H1 (cell line): ENCODE measurements around the gene SLC13A3. TPM values are rescaled to one million over a fixed set of nuclear protein-coding genes. Genes with fewer than 3 reads are reported as not detected.

Experiments
- CTCF ChIA-PET: fragments of 300-600 bp; sonication (Branson Sonifier 250); formaldehyde crosslinking; loops from one replicate; lab custom pipeline; 2021; ENCODE audit not compliant: partially characterized antibody; lab: Charles Lee
- POLR2A ChIA-PET: fragments of 300-600 bp; sonication (Branson Sonifier 250); formaldehyde crosslinking; loops from one replicate; lab custom pipeline; 2021; ENCODE audit warnings: inconsistent platforms; ENCODE audit not compliant: partially characterized antibody; lab: Charles Lee
- DNase-seq, 2 experiments: peaks; one replicate each; pipeline versions ENCODE4 v3.0.0 to v3.0.0-alpha.2; 2010 to 2022; ENCODE audit warnings: low spot score in 2 of 2, low read depth in 1 of 2, mixed read lengths in 1 of 2
- FAIRE-seq: peaks from 2 replicates; lab custom pipeline; 2011; peaks lifted over from hg19 to GRCh38; lab: Jason Lieb, UNC
- H2AFZ ChIP-seq: 2 replicates; pipeline ENCODE4 v1.8.1; 2012; ENCODE audit warnings: low read length, inconsistent platforms
- H2AK5ac ChIP-seq: 2 replicates; pipeline ENCODE4 v1.6.1; 2013; ENCODE audit warnings: low read depth, low read length
- H2BK120ac ChIP-seq: replicated peaks from 2 replicates; pipeline ENCODE3; 2013; ENCODE audit warnings: low read depth, low read length, inconsistent platforms
- H2BK12ac ChIP-seq: 2 replicates; pipeline ENCODE4 v1.6.1; 2013; ENCODE audit warnings: low read depth, low read length
- H2BK15ac ChIP-seq: 2 replicates; pipeline ENCODE4 v1.6.1; 2013; ENCODE audit warnings: low read length
- H2BK20ac ChIP-seq: 2 replicates; pipeline ENCODE4 v1.6.1; 2013; ENCODE audit warnings: low read length
- H2BK5ac ChIP-seq: 2 replicates; pipeline ENCODE4 v1.6.1; 2013; ENCODE audit warnings: low read depth, low read length
- H3K14ac ChIP-seq: 2 replicates; pipeline ENCODE4 v1.6.1; 2013; ENCODE audit warnings: inconsistent platforms; ENCODE audit not compliant: insufficient read length
- H3K18ac ChIP-seq: 2 replicates; pipeline ENCODE4 v1.6.1; 2013; ENCODE audit warnings: low read length; ENCODE audit errors: extremely low read depth
- H3K23ac ChIP-seq: 2 replicates; pipeline ENCODE4 v1.6.1; 2013; ENCODE audit warnings: inconsistent platforms; ENCODE audit not compliant: insufficient read length
- H3K23me2 ChIP-seq: 2 replicates; pipeline ENCODE4 v1.6.1; 2013; ENCODE audit warnings: low read depth, low read length
- H3K27ac ChIP-seq: 2 replicates; pipeline ENCODE4 v1.6.1; 2011; ENCODE audit warnings: low read depth, low read length, inconsistent platforms
- H3K27me3 ChIP-seq, 4 experiments: replicated peaks in 1 of 4; 1 replicate in 1 of 4; 2 replicates in 3 of 4; pipeline versions ENCODE4 v1.6.1 to v1.8.1; 2011 to 2013; ENCODE audit warnings: low read length in 3 of 4, mild to moderate bottlenecking in 3 of 4, inconsistent platforms in 2 of 4, mixed read lengths in 2 of 4, moderate library complexity in 1 of 4; ENCODE audit not compliant: control insufficient read depth in 3 of 4, insufficient read depth in 3 of 4; ENCODE audit errors: extremely low read depth in 1 of 4
- H3K36me3 ChIP-seq, 4 experiments: 2 replicates each; pipeline versions ENCODE4 v1.6.1 to v1.8.1; 2011 to 2013; ENCODE audit warnings: mild to moderate bottlenecking in 4 of 4, low read length in 3 of 4, moderate library complexity in 2 of 4, control low read depth in 1 of 4, inconsistent platforms in 1 of 4; ENCODE audit not compliant: insufficient read depth in 4 of 4, control insufficient read depth in 2 of 4
- H3K4ac ChIP-seq: replicated peaks from 2 replicates; pipeline ENCODE3; 2013; ENCODE audit warnings: low read length, low read depth, mixed read lengths, inconsistent platforms; ENCODE audit not compliant: insufficient read length
- H3K4me1 ChIP-seq, 4 experiments: replicated peaks in 1 of 4; 1 replicate in 1 of 4; 2 replicates in 3 of 4; pipeline versions ENCODE4 v1.6.1 to v1.8.1; 2011 to 2013; ENCODE audit warnings: low read length in 3 of 4, inconsistent platforms in 2 of 4, mixed read lengths in 1 of 4; ENCODE audit not compliant: insufficient read depth in 4 of 4, control insufficient read depth in 3 of 4
- H3K4me2 ChIP-seq, 2 experiments: 2 replicates each; pipeline versions ENCODE4 v1.6.1 to v1.8.1; 2011 to 2013; ENCODE audit warnings: low read depth in 2 of 2, low read length in 2 of 2, control low read depth in 1 of 2, inconsistent platforms in 1 of 2, mild to moderate bottlenecking in 1 of 2; ENCODE audit not compliant: insufficient read depth in 1 of 2
- H3K4me3 ChIP-seq, 4 experiments: fragments of 200-600, 300-600 bp in 1 of 4; sonication (generic), shearing (Covaris generic), sonication (Bioruptor Twin) in 1 of 4; 2 replicates each; pipeline versions ENCODE4 v1.5.1 to v1.8.1; 2011 to 2016; ENCODE audit warnings: low read length in 4 of 4, low read depth in 3 of 4, control low read depth in 2 of 4, inconsistent platforms in 2 of 4, mild to moderate bottlenecking in 2 of 4, mixed read lengths in 1 of 4, moderate library complexity in 1 of 4; ENCODE audit not compliant: insufficient read depth in 2 of 4; ENCODE audit errors: extremely low read depth in 1 of 4
- H3K56ac ChIP-seq: replicated peaks from 2 replicates; pipeline ENCODE3; 2013; ENCODE audit warnings: low read depth, mild to moderate bottlenecking, mixed read lengths, low read length, inconsistent platforms; ENCODE audit not compliant: insufficient read length
- H3K79me1 ChIP-seq: 2 replicates; pipeline ENCODE4 v1.6.1; 2013; ENCODE audit warnings: low read depth, low read length, control low read depth
- H3K79me2 ChIP-seq, 2 experiments: 2 replicates each; pipeline versions ENCODE4 v1.6.1 to v1.8.1; 2012 to 2013; ENCODE audit warnings: low read length in 2 of 2, mild to moderate bottlenecking in 2 of 2, inconsistent platforms in 1 of 2; ENCODE audit not compliant: insufficient read depth in 2 of 2, control insufficient read depth in 1 of 2
- H3K9ac ChIP-seq, 4 experiments: replicated peaks in 1 of 4; 1 replicate in 1 of 4; 2 replicates in 3 of 4; pipeline versions ENCODE4 v1.6.1 to v1.8.1; 2011 to 2013; ENCODE audit warnings: low read depth in 3 of 4, low read length in 3 of 4, control low read depth in 2 of 4, mild to moderate bottlenecking in 2 of 4, moderate library complexity in 2 of 4, inconsistent platforms in 1 of 4; ENCODE audit errors: extremely low read depth in 1 of 4
- H3K9me3 ChIP-seq, 2 experiments: 2 replicates each; pipeline versions ENCODE4 v1.6.1 to v1.8.1; 2012 to 2013; ENCODE audit warnings: mild to moderate bottlenecking in 2 of 2, moderate library complexity in 2 of 2, control low read depth in 1 of 2, inconsistent platforms in 1 of 2, low read depth in 1 of 2, low read length in 1 of 2, mixed read lengths in 1 of 2; ENCODE audit not compliant: insufficient read depth in 2 of 2
- H4K20me1 ChIP-seq, 2 experiments: replicated peaks in 1 of 2; 2 replicates each; pipeline versions ENCODE3 to v1.8.1; 2011 to 2013; ENCODE audit warnings: inconsistent platforms in 2 of 2, low read length in 2 of 2, mild to moderate bottlenecking in 1 of 2; ENCODE audit not compliant: insufficient read depth in 2 of 2, control insufficient read depth in 1 of 2
- H4K5ac ChIP-seq: 2 replicates; pipeline ENCODE4 v1.6.1; 2013; ENCODE audit warnings: low read length, low read depth, mixed read lengths, inconsistent platforms; ENCODE audit not compliant: insufficient read length
- H4K8ac ChIP-seq: 2 replicates; pipeline ENCODE4 v1.8.0; 2013; ENCODE audit warnings: mild to moderate bottlenecking, moderate library complexity, low read length, inconsistent platforms; ENCODE audit not compliant: insufficient read depth; ENCODE audit errors: extremely low read depth
- H4K91ac ChIP-seq: replicated peaks from 2 replicates; pipeline ENCODE3; 2013; ENCODE audit warnings: low read length, mixed read lengths, inconsistent platforms; ENCODE audit not compliant: insufficient read length
- CBX8 ChIP-seq: fragments of 300-800, 300-1000 bp; sonication (generic); IDR thresholded peaks from 2 replicates; pipeline ENCODE4 v1.7.1; 2016; ENCODE audit warnings: low read depth, low read length, borderline replicate concordance
- JUN ChIP-seq: IDR thresholded peaks from 2 replicates; pipeline ENCODE4 v1.6.1; 2011; ENCODE audit warnings: low read depth, mild to moderate bottlenecking, improper control_type of control experiment, low read length
- NANOG ChIP-seq: IDR thresholded peaks from 2 replicates; pipeline ENCODE4 v1.6.1; 2011; ENCODE audit warnings: low read length, low read depth, mild to moderate bottlenecking, inconsistent platforms; ENCODE audit not compliant: insufficient read depth, poor library complexity, severe bottlenecking
- PHF8 ChIP-seq: fragments of 200-600 bp; sonication (generic); conservative IDR thresholded peaks from 2 replicates; pipeline ENCODE4 v1.7.1; 2012; ENCODE audit warnings: low read depth, mild to moderate bottlenecking, inconsistent platforms, low read length, moderate library complexity
- POU5F1 ChIP-seq: IDR thresholded peaks from 2 replicates; pipeline ENCODE4 v1.6.1; 2011; ENCODE audit warnings: low read depth, mild to moderate bottlenecking, low read length, moderate library complexity
- RAD21 ChIP-seq, 2 experiments: IDR thresholded peaks in 1 of 2; conservative IDR thresholded peaks in 1 of 2; 2 replicates each; pipeline ENCODE4 v1.6.1; 2011; ENCODE audit warnings: low read depth in 2 of 2, low read length in 2 of 2, improper control_type of control experiment in 1 of 2, inconsistent platforms in 1 of 2, mild to moderate bottlenecking in 1 of 2, moderate library complexity in 1 of 2
- SIN3A ChIP-seq, 2 experiments: IDR thresholded peaks in 1 of 2; conservative IDR thresholded peaks in 1 of 2; 2 replicates each; pipeline ENCODE4 v1.6.1; 2011 to 2012; ENCODE audit warnings: low read length in 2 of 2, improper control_type of control experiment in 1 of 2, low read depth in 1 of 2, mild to moderate bottlenecking in 1 of 2
- SUZ12 ChIP-seq: fragments of 200-600 bp; sonication (generic); IDR thresholded peaks from 2 replicates; pipeline ENCODE4 v1.6.1; 2012; ENCODE audit warnings: mild to moderate bottlenecking, inconsistent platforms, low read length, moderate library complexity, mixed read lengths
- TBP ChIP-seq: IDR thresholded peaks from 2 replicates; pipeline ENCODE4 v1.6.1; 2011; ENCODE audit warnings: low read depth, low read length, improper control_type of control experiment
- WGBS, 2 experiments: shearing (Covaris generic) in 1 of 2; methylation state at CpG; one replicate each; pipeline versions ENCODE4 v1.1.6 to v1.1.7; 2013 to 2015; ENCODE audit warnings: low lambda C conversion rate in 2 of 2, mixed read lengths in 2 of 2, inconsistent platforms in 1 of 2, low coverage in 1 of 2, missing lambda C conversion rate in 1 of 2; ENCODE audit not compliant: insufficient replicate concordance in 2 of 2, insufficient coverage in 1 of 2, insufficient read length in 1 of 2; ENCODE audit errors: extremely low coverage in 1 of 2, missing lambda C conversion rate in 1 of 2; 5-methylcytosine and 5-hydroxymethylcytosine counted together
- polyA plus RNA-seq, 7 experiments: library from polyadenylated mRNA; depleted of rRNA in 3 of 7; stranded (reverse) in 5 of 7; unstranded in 2 of 7; fragments of >200 nt in 5 of 7; fragments of 200-250 nt in 2 of 7; gene quantifications; 1 replicate in 5 of 7; 2 replicates in 1 of 7; 4 replicates in 1 of 7; pipeline versions ENCODE4 v1.2.1 to v1.2.3, GENCODE V29; 2011 to 2013; ENCODE audit warnings: missing spikeins in 2 of 7, mixed read lengths in 2 of 7
- total RNA-seq: library from RNA; stranded (reverse); fragmentation: NEBNext Ultra II Directional; extraction: Animal tissue kit (Norgen Biotek cat#: 25700); gene quantifications from 2 replicates; pipeline ENCODE4 v1.2.1, GENCODE V29; 2021

Gene SLC13A3
- total and polyA plus RNA-seq, 2 of the 8 experiments (the other 6 are each of a cell fraction or from before 2014, with no cell fraction given) = 9.4 to 12.6 TPM

- Histone ChIP-seq H3K27ac (no peak overlapping the region), H4K20me1 (no peaks in the 10 kb centered on the region), H3K14ac (no peak overlapping the region), H3K9ac (no peak overlapping the region), H4K91ac (no peak overlapping the region), H3K9me3 (no peaks in the 10 kb centered on the region), H3K4me3 (no peak overlapping the region), H2BK120ac (no peak overlapping the region), H2BK20ac (no peak overlapping the region), H2BK5ac (no peak overlapping the region), H2AFZ (no peak overlapping the region), H2AK5ac (no peak overlapping the region), H2BK12ac (no peak overlapping the region), H3K4me2 (no peak overlapping the region), H4K5ac (no peak overlapping the region), H3K4ac (no peak overlapping the region), H3K23ac (no peak overlapping the region), H3K4me1 (no peaks in the 10 kb centered on the region), H3K23me2 (no peaks in the 10 kb centered on the region; the same call in 1 of the 2 replicates), H3K18ac (no peak overlapping the region), H3K79me1 (no peaks in the 10 kb centered on the region), H3K79me2 (no peaks in the 10 kb centered on the region), H3K36me3 (no peaks in the 10 kb centered on the region), H2BK15ac (no peak overlapping the region), H3K27me3 (no peaks in the 10 kb centered on the region), H4K8ac (no peak overlapping the region), H3K56ac (no peak overlapping the region)
- no peak for DNase-seq
- WGBS, 2 experiments = 96% methylated on average over 2 of the region's 2 CpGs; no CpG with 5 or more reads in 1 of the 2 experiments
- CTCF ChIA-PET = interaction anchor here (1.2 kb wide), 1 partner anchor 40 kb away, joined by 4 read pairs; no protein-coding TSS in a partner anchor
- TF ChIP-seq NANOG (no peak), PHF8 (no peak), RAD21 (IDR thresholded peaks at IDR 0.05 in 1 of 2, conservative IDR thresholded peaks at IDR 0.05 in 1 of 2; ENCODE audit: low read depth in 2 of 2, low read length in 2 of 2) (no peak), CBX8 (no peak), TBP (no peak), SUZ12 (no peak), JUN (no peak), POU5F1 (no peak), SIN3A (conservative IDR thresholded peaks at IDR 0.05 in 1 of 2, IDR thresholded peaks at IDR 0.05 in 1 of 2; ENCODE audit: low read depth in 1 of 2, low read length in 2 of 2) (no peak)
- no peak for FAIRE-seq
- POLR2A ChIA-PET = no interaction called here
Observed at GRCh38 chr20:46602429-46602828, 48.8 kb downstream of the SLC13A3 start.
